Measurements from ENCODE around the gene SKOR1. TPM values are rescaled to one million over a fixed set of nuclear protein-coding genes. Genes with fewer than 3 reads are reported as not detected.

Gene SKOR1
- total and polyA plus RNA-seq, 12 donors = 0.07 to 0.40 (median 0.15) TPM

Other genes starting within 250 kb of the SKOR1 start
- gene RNU6-1, start 14.5 kb downstream of the SKOR1 start, total RNA-seq = not detected
- gene RNU6-1, start 14.5 kb downstream of the SKOR1 start, polyA plus RNA-seq = not detected
- gene PIAS1, start 228.8 kb downstream of the SKOR1 start, total RNA-seq = 10 to 100 TPM; 23.5 to 37.9 (median 31.6) TPM
- 10 to 100 TPM in 1 of 2 donors, 1 to 10 TPM in 1; 5.8 to 11.7 TPM for gene PIAS1, start 228.8 kb downstream of the SKOR1 start, polyA plus RNA-seq

All from heart right ventricle (tissue), 12 donors.